Liver (tissue), 9 donors: ENCODE measurements around the gene TMEM89. TPM values are rescaled to one million over a fixed set of nuclear protein-coding genes. Genes with fewer than 3 reads are reported as not detected.

Experiments used
- DNase-seq: peaks from one replicate; pipeline ENCODE4 v3.0.0-alpha.2; 2017; ENCODE audit warnings: low spot score
- H3K27ac ChIP-seq, 2 donors: one replicate each; pipeline ENCODE4 v1.7.0; 2013; ENCODE audit warnings: inconsistent platforms in 2 of 2, low read length in 2 of 2, control low read depth in 1 of 2, low read depth in 1 of 2, mild to moderate bottlenecking in 1 of 2
- H3K27me3 ChIP-seq, 4 donors: one replicate each; pipeline versions ENCODE4 v1.6.1 to v1.7.0; 2013; ENCODE audit warnings: low read length in 3 of 4, inconsistent platforms in 1 of 4, mild to moderate bottlenecking in 1 of 4, moderate library complexity in 1 of 4; ENCODE audit not compliant: control insufficient read depth in 4 of 4, insufficient read depth in 4 of 4
- H3K36me3 ChIP-seq, 4 donors: one replicate each; pipeline versions ENCODE4 v1.6.1 to v1.7.0; 2013; ENCODE audit warnings: low read length in 3 of 4, mild to moderate bottlenecking in 3 of 4, low read depth in 1 of 4, moderate library complexity in 1 of 4; ENCODE audit not compliant: control insufficient read depth in 4 of 4, insufficient read depth in 3 of 4
- H3K4me1 ChIP-seq, 4 donors: one replicate each; pipeline versions ENCODE4 v1.6.1 to v1.7.0; 2013; ENCODE audit warnings: low read length in 3 of 4, mild to moderate bottlenecking in 3 of 4, moderate library complexity in 1 of 4; ENCODE audit not compliant: control insufficient read depth in 4 of 4, insufficient read depth in 4 of 4
- H3K4me3 ChIP-seq, 3 donors: one replicate each; pipeline versions ENCODE4 v1.6.1 to v1.7.0; 2013; ENCODE audit warnings: low read length in 3 of 3, control low read depth in 1 of 3, low read depth in 1 of 3, mild to moderate bottlenecking in 1 of 3
- H3K9ac ChIP-seq, 2 donors: one replicate each; pipeline ENCODE4 v1.7.0; 2013; ENCODE audit warnings: low read length in 2 of 2, mild to moderate bottlenecking in 2 of 2, moderate library complexity in 2 of 2, control low read depth in 1 of 2, low read depth in 1 of 2
- H3K9me3 ChIP-seq, 4 donors: one replicate each; pipeline versions ENCODE4 v1.6.1 to v1.7.0; 2013; ENCODE audit warnings: low read length in 3 of 4; ENCODE audit not compliant: control insufficient read depth in 4 of 4
- EGR1 ChIP-seq, 2 donors: IDR thresholded peaks; 2 replicates each; pipeline ENCODE4 v1.6.1; 2016 to 2018; ENCODE audit warnings: antibody characterized with exemption in 2 of 2, low read depth in 2 of 2
- FOXA1 ChIP-seq: IDR thresholded peaks from 2 replicates; pipeline ENCODE4 v1.6.1; 2016; ENCODE audit warnings: antibody characterized with exemption
- FOXA2 ChIP-seq: IDR thresholded peaks from 2 replicates; pipeline ENCODE4 v1.6.1; 2016; ENCODE audit warnings: antibody characterized with exemption
- GABPA ChIP-seq, 2 donors: IDR thresholded peaks in 1 of 2; conservative IDR thresholded peaks in 1 of 2; 2 replicates each; pipeline ENCODE4 v1.6.1; 2016; ENCODE audit warnings: antibody characterized with exemption in 2 of 2, mild to moderate bottlenecking in 1 of 2, moderate library complexity in 1 of 2
- HNF4A ChIP-seq, 2 donors: conservative IDR thresholded peaks; 2 replicates each; pipeline ENCODE4 v1.6.1; 2016; ENCODE audit warnings: antibody characterized with exemption in 2 of 2, mild to moderate bottlenecking in 2 of 2
- HNF4G ChIP-seq: IDR thresholded peaks from 2 replicates; pipeline ENCODE4 v1.6.1; 2016; ENCODE audit warnings: antibody characterized with exemption
- JUND ChIP-seq, 2 donors: IDR thresholded peaks; 2 replicates each; pipeline ENCODE4 v1.6.1; 2016; ENCODE audit warnings: antibody characterized with exemption in 2 of 2
- MAX ChIP-seq: IDR thresholded peaks from 2 replicates; pipeline ENCODE4 v1.6.1; 2016; ENCODE audit warnings: antibody characterized with exemption
- NR2F2 ChIP-seq: IDR thresholded peaks from 2 replicates; pipeline ENCODE4 v1.6.1; 2016; ENCODE audit warnings: antibody characterized with exemption
- RAD21 ChIP-seq, 2 donors: IDR thresholded peaks; 2 replicates each; pipeline ENCODE4 v1.6.1; 2016; ENCODE audit warnings: antibody characterized with exemption in 2 of 2, mild to moderate bottlenecking in 2 of 2
- RXRA ChIP-seq, 2 donors: IDR thresholded peaks; 2 replicates each; pipeline ENCODE4 v1.6.1; 2017 to 2018; ENCODE audit warnings: antibody characterized with exemption in 2 of 2, mild to moderate bottlenecking in 1 of 2
- SP1 ChIP-seq: IDR thresholded peaks from 2 replicates; pipeline ENCODE4 v1.6.1; 2018; ENCODE audit warnings: antibody characterized with exemption, mild to moderate bottlenecking
- YY1 ChIP-seq: IDR thresholded peaks from 2 replicates; pipeline ENCODE4 v1.6.1; 2016; ENCODE audit warnings: antibody characterized with exemption, mild to moderate bottlenecking
- WGBS: extraction: QIAGEN DNeasy Blood & Tissue Kit; methylation state at CpG from one replicate; pipeline ENCODE4 v1.1.7; 2013; 5-methylcytosine and 5-hydroxymethylcytosine counted together
- polyA plus RNA-seq, 2 donors: library from polyadenylated mRNA; stranded (reverse) in 1 of 2; unstranded in 1 of 2; fragments of 200-250 nt in 1 of 2; fragments of >200 nt in 1 of 2; fragmentation: Nextera tagmentation in 1 of 2; extraction: Ambion mirVana in 1 of 2; gene quantifications; one replicate each; pipeline versions ENCODE4 v1.2.1 to v1.2.3, GENCODE V29; 2013 to 2015
- total RNA-seq, 2 donors: library from RNA; depleted of rRNA; stranded (reverse); fragments of >200 nt; gene quantifications; one replicate each; pipeline ENCODE4 v1.2.3, GENCODE V29; 2014
- TF ChIP-seq, protein P1 (sequence below): fragments of 150-350 bp; IDR thresholded peaks from 2 replicates; pipeline ENCODE4 v1.5.1; 2017; ENCODE audit warnings: improper control_type of control experiment, low read depth, low read length; ENCODE audit not compliant: missing input control
- TF ChIP-seq, protein P2 (sequence below): IDR thresholded peaks from 2 replicates; pipeline ENCODE4 v1.6.1; 2016; ENCODE audit warnings: antibody characterized with exemption
- TF ChIP-seq, protein P3 (sequence below): IDR thresholded peaks from 2 replicates; pipeline ENCODE4 v1.6.1; 2016; ENCODE audit warnings: antibody characterized with exemption, mild to moderate bottlenecking
- TF ChIP-seq, protein P4 (sequence below): IDR thresholded peaks from 2 replicates; pipeline ENCODE4 v1.6.1; 2016; ENCODE audit warnings: antibody characterized with exemption
- donor health status: healthy.
- donor health status: healthy.
- donor health status: healthy.
- donor health status: healthy.
- donor health status: healthy.

Gene TMEM89
- total and polyA plus RNA-seq, 4 donors: not detected

GRCh38 chr3:48651771-48652170 is 30.2 kb upstream of the TMEM89 start (continued):
- no peak for TF ChIP-seq GABPA (IDR thresholded peaks at IDR 0.05 in 1 of 2, conservative IDR thresholded peaks at IDR 0.05 in 1 of 2)
- TF ChIP-seq NR2F2: no peak
- TF ChIP-seq, protein P1, sequence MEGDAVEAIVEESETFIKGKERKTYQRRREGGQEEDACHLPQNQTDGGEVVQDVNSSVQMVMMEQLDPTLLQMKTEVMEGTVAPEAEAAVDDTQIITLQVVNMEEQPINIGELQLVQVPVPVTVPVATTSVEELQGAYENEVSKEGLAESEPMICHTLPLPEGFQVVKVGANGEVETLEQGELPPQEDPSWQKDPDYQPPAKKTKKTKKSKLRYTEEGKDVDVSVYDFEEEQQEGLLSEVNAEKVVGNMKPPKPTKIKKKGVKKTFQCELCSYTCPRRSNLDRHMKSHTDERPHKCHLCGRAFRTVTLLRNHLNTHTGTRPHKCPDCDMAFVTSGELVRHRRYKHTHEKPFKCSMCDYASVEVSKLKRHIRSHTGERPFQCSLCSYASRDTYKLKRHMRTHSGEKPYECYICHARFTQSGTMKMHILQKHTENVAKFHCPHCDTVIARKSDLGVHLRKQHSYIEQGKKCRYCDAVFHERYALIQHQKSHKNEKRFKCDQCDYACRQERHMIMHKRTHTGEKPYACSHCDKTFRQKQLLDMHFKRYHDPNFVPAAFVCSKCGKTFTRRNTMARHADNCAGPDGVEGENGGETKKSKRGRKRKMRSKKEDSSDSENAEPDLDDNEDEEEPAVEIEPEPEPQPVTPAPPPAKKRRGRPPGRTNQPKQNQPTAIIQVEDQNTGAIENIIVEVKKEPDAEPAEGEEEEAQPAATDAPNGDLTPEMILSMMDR: no peak
- no peak for TF ChIP-seq FOXA2
- TF ChIP-seq SP1: no peak

GRCh38 chr3:48650723-48651122 is 29.2 kb upstream of the TMEM89 start:
- TF ChIP-seq RAD21 (IDR thresholded peaks at IDR 0.05) (no peak), SP1 (no peak), HNF4G (no peak), NR2F2 (no peak), YY1 (no peak), FOXA1 (no peak), MAX (no peak), GABPA (IDR thresholded peaks at IDR 0.05 in 1 of 2, conservative IDR thresholded peaks at IDR 0.05 in 1 of 2) (no peak), EGR1 (IDR thresholded peaks at IDR 0.05; ENCODE audit: low read depth in 2 of 2) (no peak), RXRA (IDR thresholded peaks at IDR 0.05) (no peak)
- TF ChIP-seq, protein P2, sequence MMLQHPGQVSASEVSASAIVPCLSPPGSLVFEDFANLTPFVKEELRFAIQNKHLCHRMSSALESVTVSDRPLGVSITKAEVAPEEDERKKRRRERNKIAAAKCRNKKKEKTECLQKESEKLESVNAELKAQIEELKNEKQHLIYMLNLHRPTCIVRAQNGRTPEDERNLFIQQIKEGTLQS: no peak
- no peak overlapping the region for H3K27ac ChIP-seq
- no peaks in the 10 kb centered on the region for H3K36me3 ChIP-seq
- no peaks in the 10 kb centered on the region for H3K9me3 ChIP-seq
- H3K4me1 ChIP-seq: no peaks in the 10 kb centered on the region
- H3K27me3 ChIP-seq: no peaks in the 10 kb centered on the region
- no peak for DNase-seq
- 91% methylated on average over 12 of the region's 12 CpGs for WGBS
- H3K9ac ChIP-seq: no peak overlapping the region
- H3K4me3 ChIP-seq: no peak overlapping the region

- no peak for DNase-seq
- whole genome bisulfite sequencing: 96% methylated on average over 15 of the region's 15 CpGs
- H3K27me3 ChIP-seq: no peaks in the 10 kb centered on the region
- no peak overlapping the region for H3K27ac ChIP-seq
- H3K9ac ChIP-seq: no peak overlapping the region
- no peaks in the 10 kb centered on the region for H3K4me1 ChIP-seq
- no peak overlapping the region for H3K4me3 ChIP-seq
- H3K36me3 ChIP-seq: no peaks in the 10 kb centered on the region
- H3K9me3 ChIP-seq: no peaks in the 10 kb centered on the region
- TF ChIP-seq FOXA1: no peak
- TF ChIP-seq RAD21 (IDR thresholded peaks at IDR 0.05): no peak
- no peak for TF ChIP-seq HNF4G
- no peak for TF ChIP-seq FOXA2
- no peak for TF ChIP-seq MAX
- no peak for TF ChIP-seq EGR1 (IDR thresholded peaks at IDR 0.05; ENCODE audit: low read depth in 2 of 2)
- TF ChIP-seq SP1: no peak
- TF ChIP-seq, protein P1: no peak
- no peak for TF ChIP-seq HNF4A (conservative IDR thresholded peaks at IDR 0.05)
- no peak for TF ChIP-seq JUND (IDR thresholded peaks at IDR 0.05)
- TF ChIP-seq YY1: no peak
- TF ChIP-seq, protein P3, sequence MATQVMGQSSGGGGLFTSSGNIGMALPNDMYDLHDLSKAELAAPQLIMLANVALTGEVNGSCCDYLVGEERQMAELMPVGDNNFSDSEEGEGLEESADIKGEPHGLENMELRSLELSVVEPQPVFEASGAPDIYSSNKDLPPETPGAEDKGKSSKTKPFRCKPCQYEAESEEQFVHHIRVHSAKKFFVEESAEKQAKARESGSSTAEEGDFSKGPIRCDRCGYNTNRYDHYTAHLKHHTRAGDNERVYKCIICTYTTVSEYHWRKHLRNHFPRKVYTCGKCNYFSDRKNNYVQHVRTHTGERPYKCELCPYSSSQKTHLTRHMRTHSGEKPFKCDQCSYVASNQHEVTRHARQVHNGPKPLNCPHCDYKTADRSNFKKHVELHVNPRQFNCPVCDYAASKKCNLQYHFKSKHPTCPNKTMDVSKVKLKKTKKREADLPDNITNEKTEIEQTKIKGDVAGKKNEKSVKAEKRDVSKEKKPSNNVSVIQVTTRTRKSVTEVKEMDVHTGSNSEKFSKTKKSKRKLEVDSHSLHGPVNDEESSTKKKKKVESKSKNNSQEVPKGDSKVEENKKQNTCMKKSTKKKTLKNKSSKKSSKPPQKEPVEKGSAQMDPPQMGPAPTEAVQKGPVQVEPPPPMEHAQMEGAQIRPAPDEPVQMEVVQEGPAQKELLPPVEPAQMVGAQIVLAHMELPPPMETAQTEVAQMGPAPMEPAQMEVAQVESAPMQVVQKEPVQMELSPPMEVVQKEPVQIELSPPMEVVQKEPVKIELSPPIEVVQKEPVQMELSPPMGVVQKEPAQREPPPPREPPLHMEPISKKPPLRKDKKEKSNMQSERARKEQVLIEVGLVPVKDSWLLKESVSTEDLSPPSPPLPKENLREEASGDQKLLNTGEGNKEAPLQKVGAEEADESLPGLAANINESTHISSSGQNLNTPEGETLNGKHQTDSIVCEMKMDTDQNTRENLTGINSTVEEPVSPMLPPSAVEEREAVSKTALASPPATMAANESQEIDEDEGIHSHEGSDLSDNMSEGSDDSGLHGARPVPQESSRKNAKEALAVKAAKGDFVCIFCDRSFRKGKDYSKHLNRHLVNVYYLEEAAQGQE: no peak
- TF ChIP-seq GABPA (IDR thresholded peaks at IDR 0.05 in 1 of 2, conservative IDR thresholded peaks at IDR 0.05 in 1 of 2): no peak
- TF ChIP-seq, protein P2: no peak
- TF ChIP-seq, protein P4, sequence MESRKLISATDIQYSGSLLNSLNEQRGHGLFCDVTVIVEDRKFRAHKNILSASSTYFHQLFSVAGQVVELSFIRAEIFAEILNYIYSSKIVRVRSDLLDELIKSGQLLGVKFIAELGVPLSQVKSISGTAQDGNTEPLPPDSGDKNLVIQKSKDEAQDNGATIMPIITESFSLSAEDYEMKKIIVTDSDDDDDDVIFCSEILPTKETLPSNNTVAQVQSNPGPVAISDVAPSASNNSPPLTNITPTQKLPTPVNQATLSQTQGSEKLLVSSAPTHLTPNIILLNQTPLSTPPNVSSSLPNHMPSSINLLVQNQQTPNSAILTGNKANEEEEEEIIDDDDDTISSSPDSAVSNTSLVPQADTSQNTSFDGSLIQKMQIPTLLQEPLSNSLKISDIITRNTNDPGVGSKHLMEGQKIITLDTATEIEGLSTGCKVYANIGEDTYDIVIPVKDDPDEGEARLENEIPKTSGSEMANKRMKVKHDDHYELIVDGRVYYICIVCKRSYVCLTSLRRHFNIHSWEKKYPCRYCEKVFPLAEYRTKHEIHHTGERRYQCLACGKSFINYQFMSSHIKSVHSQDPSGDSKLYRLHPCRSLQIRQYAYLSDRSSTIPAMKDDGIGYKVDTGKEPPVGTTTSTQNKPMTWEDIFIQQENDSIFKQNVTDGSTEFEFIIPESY: no peak
- TF ChIP-seq NR2F2: no peak
- TF ChIP-seq RXRA (IDR thresholded peaks at IDR 0.05): no peak
Measured at GRCh38 chr3:48648188-48648850, 26.8 kb upstream of the TMEM89 start.
